ENCODE results near the gene PHC3.
"Not testable (repeated sequence)": the region's sequence is repeated elsewhere in the genome, so short reads cannot be mapped to it uniquely, and the experiment has no call there.

The PHC3 gene

GRCh38 chr3:170117134-170117533 lies 64.4 kb downstream of the PHC3 start:
- no peak for DNase-seq

DNA sequence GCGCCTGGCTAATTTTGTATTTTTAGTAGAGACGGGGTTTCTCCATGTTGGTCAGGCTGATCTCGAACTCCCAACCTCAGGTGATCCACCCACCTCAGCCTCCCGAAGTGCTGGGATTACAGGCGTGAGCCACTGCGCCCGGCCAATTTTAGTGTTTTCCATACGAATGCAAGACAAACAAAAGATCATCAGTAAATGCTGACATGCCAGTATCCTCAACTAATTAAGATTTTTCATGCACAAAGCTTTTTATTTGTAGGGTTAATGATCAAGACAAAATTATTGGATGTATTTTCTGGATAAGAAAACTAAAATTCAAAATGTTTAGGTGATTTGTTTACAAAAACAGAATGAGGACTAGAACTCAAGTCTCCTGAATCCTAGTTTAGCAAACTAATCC lies 67.4 kb downstream of the PHC3 start:
- not testable (repeated sequence) for DNase-seq

GRCh38 chr3:170111147-170111771 lies 70.3 kb downstream of the PHC3 start:
- no peak for DNase-seq

GRCh38 chr3:170109579-170110293 lies 71.8 kb downstream of the PHC3 start:
- DNase-seq: no peak

DNA sequence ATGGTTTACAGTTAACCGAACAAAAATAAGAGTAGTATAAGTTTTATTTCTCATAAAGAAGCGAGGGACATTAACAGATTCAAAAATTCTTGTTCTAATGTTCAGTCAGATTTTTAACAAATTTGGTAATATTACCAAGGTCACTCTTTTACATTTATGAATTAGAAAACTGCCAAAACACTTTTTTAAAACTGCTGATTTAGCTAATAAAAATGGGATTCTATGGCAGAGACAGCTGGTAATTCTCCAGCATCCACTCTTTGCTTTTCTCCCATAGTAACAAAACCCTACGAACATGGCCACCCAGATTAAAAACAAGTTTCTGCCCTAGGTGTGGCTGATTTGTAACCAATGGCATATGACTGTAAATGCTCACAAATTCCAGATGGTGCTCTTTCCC lies 72.6 kb downstream of the PHC3 start:
- DNase-seq: no peak

DNA sequence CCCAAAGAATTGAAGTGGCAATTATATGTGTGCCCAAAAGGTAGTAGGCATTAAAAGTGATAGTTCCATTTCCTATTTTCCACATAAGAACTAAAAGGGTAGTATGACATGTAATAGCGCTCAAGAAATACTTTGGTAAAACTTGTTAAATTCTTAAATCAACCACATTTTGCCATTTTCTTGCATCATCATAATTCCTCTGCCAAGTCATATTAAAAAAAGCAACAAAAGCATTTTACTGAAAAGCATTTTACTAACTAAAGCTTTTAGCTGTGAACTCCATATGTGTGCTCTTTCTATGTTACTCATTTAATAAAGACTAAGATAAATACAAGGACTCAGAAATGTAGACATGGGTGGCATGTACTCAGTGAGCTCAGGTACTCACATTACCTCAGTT lies 73.6 kb downstream of the PHC3 start:
- DNase-seq: no peak

DNA sequence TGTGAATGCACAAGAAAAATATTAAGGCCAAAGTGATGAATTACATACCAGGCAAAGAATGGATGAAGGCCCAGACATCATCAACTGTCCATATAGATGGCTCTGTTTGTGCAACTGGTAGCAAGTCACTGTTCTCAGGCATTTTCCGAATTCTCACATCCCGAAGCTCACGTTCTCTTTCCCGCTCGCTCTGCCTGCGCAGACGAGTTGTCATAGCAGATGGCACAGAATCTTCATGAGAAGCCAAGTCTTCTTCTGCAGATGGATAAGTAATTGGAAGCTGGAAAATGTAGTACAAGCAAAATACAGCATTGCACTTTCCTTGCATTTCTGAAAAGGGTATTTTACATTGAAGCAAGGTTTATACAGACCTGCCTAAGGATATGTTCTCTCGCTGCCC lies 79.1 kb downstream of the PHC3 start:
- no peak for DNase-seq

GRCh38 chr3:170100944-170101343 lies 80.6 kb downstream of the PHC3 start:
- DNase-seq: no peak

DNA sequence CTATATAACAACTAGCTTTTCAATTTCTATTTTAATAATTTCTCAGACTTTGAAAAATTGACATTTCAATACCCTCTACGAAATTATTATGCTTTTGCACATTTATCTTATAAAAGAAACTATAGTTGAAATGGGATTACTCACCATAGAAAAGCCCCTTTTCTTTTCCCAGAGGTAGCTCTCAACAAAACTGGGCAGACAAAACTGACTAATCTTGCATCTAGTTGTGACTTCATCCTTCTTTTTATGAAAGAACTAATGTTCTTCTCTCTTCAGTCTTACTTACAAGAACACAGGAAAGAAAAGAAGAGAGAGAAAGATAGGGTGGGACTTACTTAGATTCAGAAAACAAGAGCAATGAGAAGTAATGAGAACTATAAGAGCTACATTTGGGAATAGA lies 82.8 kb downstream of the PHC3 start:
- DNase-seq: peak; percentile 17

DNA sequence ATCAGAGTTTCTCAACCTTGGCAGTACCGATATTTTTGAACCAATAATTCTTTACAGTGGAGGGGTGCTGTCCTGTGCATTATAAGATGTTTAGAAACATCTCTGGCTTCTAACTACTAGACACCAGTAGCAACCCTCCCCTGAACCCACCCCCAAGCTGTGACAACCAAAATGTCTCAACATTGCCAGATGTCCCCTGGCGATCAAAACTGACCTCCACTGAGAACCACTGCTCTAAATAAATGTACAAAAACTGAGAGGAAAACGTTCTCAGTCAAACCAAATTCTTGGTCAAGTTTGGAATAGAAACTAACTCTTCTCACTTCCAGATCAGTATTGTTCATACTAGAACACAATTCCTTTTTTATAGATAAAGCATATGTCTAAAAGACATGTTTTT lies 85.2 kb downstream of the PHC3 start:
- no peak for DNase-seq

- no peak for DNase-seq
Observed at GRCh38 chr3:170095771-170096170, 85.8 kb downstream of the PHC3 start.

GRCh38 chr3:170092907-170093306 lies 88.6 kb downstream of the PHC3 start:
- DNase-seq: no peak

- no peak for DNase-seq
Observed at GRCh38 chr3:170090601-170090981, 90.9 kb downstream of the PHC3 start.

- no peak for DNase-seq
Observed at GRCh38 chr3:170089862-170090600, 91.5 kb downstream of the PHC3 start.

DNA sequence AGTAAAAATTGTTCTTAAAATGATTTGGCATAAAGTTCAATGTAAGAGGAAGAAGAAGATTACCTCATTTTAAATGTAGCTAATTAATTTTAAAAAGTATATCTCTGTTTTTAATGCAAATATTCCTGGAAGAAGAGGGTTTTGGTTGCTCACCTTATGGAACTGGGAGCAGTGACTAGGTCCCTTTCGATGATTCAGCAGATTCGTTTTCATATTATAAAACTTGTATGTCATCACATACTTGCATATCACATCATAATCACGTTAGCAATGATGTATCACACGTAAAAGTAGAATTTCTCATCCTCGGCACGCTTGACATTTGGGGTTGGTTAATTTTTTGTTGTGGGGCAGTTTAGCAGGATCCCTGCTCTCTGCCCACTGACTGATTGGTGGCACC lies 96.1 kb downstream of the PHC3 start:
- DNase-seq: no peak

GRCh38 chr3:170083343-170083742 lies 98.2 kb downstream of the PHC3 start:
- DNase-seq: no peak

GRCh38 chr3:170081079-170081741 lies 100.3 kb downstream of the PHC3 start:
- DNase-seq: no peak

GRCh38 chr3:170080605-170081004 lies 100.9 kb downstream of the PHC3 start:
- no peak for DNase-seq

DNA sequence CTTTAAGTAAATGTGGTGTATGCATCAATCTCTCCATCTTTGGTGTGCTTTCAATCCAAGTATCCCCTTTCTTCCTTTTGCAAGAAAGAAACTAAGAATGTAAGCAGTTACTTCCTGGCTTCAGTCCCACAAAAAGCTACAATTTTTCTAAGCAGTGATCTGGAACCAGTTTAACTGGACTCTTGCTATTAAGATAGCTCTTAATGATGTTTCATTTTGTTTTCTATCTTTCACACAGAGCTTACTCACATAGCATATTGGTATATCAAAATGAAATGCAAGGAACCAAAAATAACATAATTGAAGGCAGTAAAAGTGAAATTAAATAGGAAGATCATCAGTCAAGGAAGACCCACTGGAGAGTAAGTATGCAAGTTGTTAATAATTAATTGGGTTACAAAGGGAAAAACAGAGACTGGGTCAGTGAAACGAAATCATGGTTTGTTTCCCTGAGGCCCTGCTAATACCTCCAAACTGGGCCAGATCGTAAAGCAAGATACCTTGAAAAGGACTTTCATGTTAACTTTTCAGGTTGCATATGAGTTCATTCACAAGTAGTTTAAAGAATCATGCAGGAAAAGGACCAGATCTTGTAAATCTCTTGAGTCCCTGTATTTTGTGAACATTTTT lies 101.9 kb downstream of the PHC3 start:
- DNase-seq: no peak

DNA sequence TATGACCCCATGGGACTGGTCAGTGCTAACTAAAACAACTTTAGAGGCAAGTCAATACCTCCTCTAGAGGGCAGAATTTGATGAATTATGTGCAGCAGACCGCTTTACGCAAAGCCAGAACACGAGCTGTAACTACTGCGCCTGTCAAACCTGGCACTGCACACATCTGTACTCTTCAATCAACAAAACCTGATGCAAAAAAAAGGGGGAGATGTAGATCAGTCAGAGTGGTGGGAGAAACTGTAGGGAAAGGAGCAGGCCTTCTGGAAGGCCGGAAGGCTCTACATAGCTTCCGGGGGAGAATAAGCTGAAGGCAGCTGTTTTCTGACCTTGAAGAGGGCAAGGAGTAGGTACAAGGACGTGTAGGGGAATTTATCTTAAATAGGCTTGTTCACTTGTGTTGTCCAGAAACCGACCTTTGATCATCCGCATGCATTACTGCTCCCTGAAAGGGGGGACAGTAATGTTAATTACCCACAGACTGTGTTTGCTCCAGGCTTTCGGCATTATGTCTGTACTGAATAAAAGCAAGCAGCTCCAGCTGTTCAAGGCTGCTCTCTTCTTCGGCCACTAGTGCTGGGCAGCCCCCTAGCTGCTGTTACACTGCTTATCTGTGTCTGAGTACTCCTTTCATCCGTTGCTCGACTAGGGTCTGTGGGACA lies 102.8 kb downstream of the PHC3 start:
- DNase-seq: no peak

- no peak for DNase-seq
Observed at GRCh38 chr3:170077361-170077760, 104.2 kb downstream of the PHC3 start.

GRCh38 chr3:170076715-170077238 lies 104.8 kb downstream of the PHC3 start:
- no peak for DNase-seq
